Osteoblast (primary cell): ENCODE data around the gene PCDHGB2. TPM values are rescaled to one million over a fixed set of nuclear protein-coding genes. Genes with fewer than 3 reads are reported as not detected.
"Not testable (repeated sequence)": the region's sequence is repeated elsewhere in the genome, so short reads cannot be mapped to it uniquely, and the experiment has no call there.

Experiments
- DNase-seq: peaks from one replicate; pipeline ENCODE4 v3.0.0; 2011; ENCODE audit warnings: low spot score, mixed read lengths; ENCODE audit not compliant: insufficient read length; ENCODE audit errors: missing footprints
- H2AFZ ChIP-seq: 2 replicates; pipeline ENCODE4 v1.6.0; 2011; ENCODE audit warnings: mild to moderate bottlenecking, low read length
- H3K27ac ChIP-seq: 2 replicates; pipeline ENCODE4 v1.5.1; 2011; ENCODE audit warnings: mild to moderate bottlenecking, low read depth, low read length, moderate library complexity
- H3K27me3 ChIP-seq: 2 replicates; pipeline ENCODE4 v1.6.0; 2012; ENCODE audit warnings: mild to moderate bottlenecking, control low read depth, inconsistent platforms, low read length, moderate library complexity; ENCODE audit not compliant: insufficient read depth
- H3K36me3 ChIP-seq: 2 replicates; pipeline ENCODE4 v1.5.1; 2011; ENCODE audit warnings: mild to moderate bottlenecking, low read length, control low read depth, moderate library complexity; ENCODE audit not compliant: insufficient read depth
- H3K4me1 ChIP-seq: 2 replicates; pipeline ENCODE4 v1.5.1; 2011; ENCODE audit warnings: mild to moderate bottlenecking, low read length, control low read depth, moderate library complexity; ENCODE audit not compliant: insufficient read depth
- H3K4me2 ChIP-seq: 2 replicates; pipeline ENCODE4 v1.6.0; 2011; ENCODE audit warnings: mild to moderate bottlenecking, low read length; ENCODE audit not compliant: insufficient read depth
- H3K4me3 ChIP-seq: fragments of 200-600 bp; sonication (generic); 3 replicates; pipeline ENCODE4 v1.5.1; 2012; ENCODE audit warnings: mild to moderate bottlenecking, low read length, inconsistent platforms; ENCODE audit not compliant: insufficient read depth
- H3K79me2 ChIP-seq: 2 replicates; pipeline ENCODE4 v1.6.0; 2012; ENCODE audit warnings: mild to moderate bottlenecking, low read length, control low read depth, inconsistent platforms; ENCODE audit not compliant: insufficient read depth
- H3K9me3 ChIP-seq: 2 replicates; pipeline ENCODE4 v1.5.1; 2011; ENCODE audit warnings: low read depth, low read length, control low read depth
- H4K20me1 ChIP-seq: 2 replicates; pipeline ENCODE4 v1.6.0; 2012; ENCODE audit warnings: mild to moderate bottlenecking, low read length, control low read depth; ENCODE audit not compliant: insufficient read depth
- CTCF ChIP-seq: IDR thresholded peaks from 2 replicates; pipeline ENCODE4 v1.5.1; 2011; ENCODE audit warnings: mild to moderate bottlenecking, low read depth, low read length, moderate library complexity; ENCODE audit errors: extremely low read depth
- total RNA-seq: library from RNA; depleted of rRNA; stranded (reverse); fragments of >200 nt; gene quantifications from 2 replicates; pipeline ENCODE4 v1.2.3, GENCODE V29; 2012

Gene PCDHGB2
- total RNA-seq, 1 donor: 4.3 TPM

GRCh38 chr5:141397756-141398551, 38.2 kb downstream of the PCDHGB2 start, which contains the start of gene PCDHGB5:
Gene PCDHGB5, plus strand, starts transcription at chr5:141397947. Its CDS starts 181 bp downstream, at chr5:141398128.
- peak within 1 kb of the TSS; percentile 45 for H3K4me2 ChIP-seq
- H3K27ac ChIP-seq, DNase-seq, H3K36me3 ChIP-seq, H3K27me3 ChIP-seq, H3K4me1 ChIP-seq, H4K20me1 ChIP-seq, H3K79me2 ChIP-seq: not testable (repeated sequence)
- H3K4me3 ChIP-seq: peak within 1 kb of the TSS; percentile 70
- H2AFZ ChIP-seq: peak within 1 kb of the TSS; percentile 50
- TF ChIP-seq CTCF: peak; percentile 60
- H3K9me3 ChIP-seq: peaks cover 27% of the 10 kb centered on the region

- Histone ChIP-seq H2AFZ (no peak overlapping the region), H3K4me1 (no peaks in the 10 kb centered on the region), H4K20me1 (no peaks in the 10 kb centered on the region), H3K4me2 (no peak overlapping the region), H3K9me3 (peaks cover 21% of the 10 kb centered on the region), H3K79me2 (no peaks in the 10 kb centered on the region), H3K27me3 (no peaks in the 10 kb centered on the region), H3K4me3 (peak overlapping the region; percentile 51), H3K36me3 (peaks cover 4% of the 10 kb centered on the region), H3K27ac (no peak overlapping the region)
- DNase-seq: no peak
- no peak for TF ChIP-seq CTCF
Measured at GRCh38 chr5:141398608-141399007, 38.8 kb downstream of the PCDHGB2 start.

GRCh38 chr5:141399555-141400258, 39.9 kb downstream of the PCDHGB2 start:
- Histone ChIP-seq H3K36me3 (peaks cover 4% of the 10 kb centered on the region), H3K27ac (no peak overlapping the region), H3K79me2 (no peaks in the 10 kb centered on the region), H2AFZ (no peak overlapping the region), H3K4me2 (no peak overlapping the region), H3K4me3 (peak overlapping the region; percentile 50), H3K4me1 (no peaks in the 10 kb centered on the region), H4K20me1 (no peaks in the 10 kb centered on the region), H3K27me3 (no peaks in the 10 kb centered on the region), H3K9me3 (peaks cover 18% of the 10 kb centered on the region)
- no peak for DNase-seq
- TF ChIP-seq CTCF: no peak
